HG03045 (cell line): Measurements from ENCODE around the gene MPC2.
"Not testable (repeated sequence)": the region's sequence is repeated elsewhere in the genome, so short reads cannot be mapped to it uniquely, and the experiment has no call there.

Source experiments
- ATAC-seq: cut with Tn5 transposase; IDR thresholded peaks from one replicate; pipeline ENCODE4 v1.9.1; 2021; ENCODE audit warnings: mild to moderate bottlenecking, moderate library complexity; ENCODE audit not compliant: unreplicated experiment

The MPC2 gene

GRCh38 chr1:167909691-167910180 lies 27.1 kb downstream of the MPC2 start:
- no peak for ATAC-seq

GRCh38 chr1:167905671-167906070 lies 31.2 kb downstream of the MPC2 start:
- ATAC-seq: no peak

- no peak for ATAC-seq
Observed at GRCh38 chr1:167905182-167905581, 31.7 kb downstream of the MPC2 start.

- ATAC-seq: no peak
Observed at GRCh38 chr1:167904652-167905130, 32.2 kb downstream of the MPC2 start.

- ATAC-seq: no peak
Observed at GRCh38 chr1:167900907-167901306, 36.0 kb downstream of the MPC2 start.

GRCh38 chr1:167899253-167899681 lies 37.6 kb downstream of the MPC2 start:
- ATAC-seq: peak; percentile 66

- no peak for ATAC-seq
Observed at GRCh38 chr1:167898578-167899222, 38.2 kb downstream of the MPC2 start.

- no peak for ATAC-seq
Observed at GRCh38 chr1:167893798-167894197, 43.1 kb downstream of the MPC2 start.

GRCh38 chr1:167890400-167890799 lies 46.5 kb downstream of the MPC2 start:
- ATAC-seq: no peak

GRCh38 chr1:167887187-167887586 lies 49.7 kb downstream of the MPC2 start:
- ATAC-seq: not testable (repeated sequence)

- ATAC-seq: no peak
Observed at GRCh38 chr1:167882376-167882775, 54.5 kb downstream of the MPC2 start.

GRCh38 chr1:167881786-167882185 lies 55.1 kb downstream of the MPC2 start:
- no peak for ATAC-seq

- ATAC-seq: no peak
Observed at GRCh38 chr1:167881069-167881468, 55.8 kb downstream of the MPC2 start.

- ATAC-seq: no peak
Observed at GRCh38 chr1:167880580-167881021, 56.3 kb downstream of the MPC2 start.

- no peak for ATAC-seq
Observed at GRCh38 chr1:167879508-167879907, 57.4 kb downstream of the MPC2 start.

- no peak for ATAC-seq
Observed at GRCh38 chr1:167878372-167879160, 58.3 kb downstream of the MPC2 start.

GRCh38 chr1:167876597-167877175 lies 60.2 kb downstream of the MPC2 start:
- ATAC-seq: no peak

- ATAC-seq: no peak
Observed at GRCh38 chr1:167871331-167871730, 65.5 kb downstream of the MPC2 start.

- ATAC-seq: not testable (repeated sequence)
Observed at GRCh38 chr1:167869157-167870001, 67.5 kb downstream of the MPC2 start.

GRCh38 chr1:167866739-167867414 lies 70.0 kb downstream of the MPC2 start:
- not testable (repeated sequence) for ATAC-seq
